GM10248 (cell line): ENCODE data around the gene ALOX15B.
"Not testable (repeated sequence)": the region's sequence is repeated elsewhere in the genome, so short reads cannot be mapped to it uniquely, and the experiment has no call there.

Experiments used
- CTCF ChIA-PET: fragments of 300-600 bp; sonication (Branson Sonifier 250); formaldehyde crosslinking; extraction: SDS; loops from one replicate; lab custom pipeline; 2021; ENCODE audit warnings: antibody characterized with exemption; lab: Yijun Ruan, JAX
- POLR2A ChIA-PET: fragments of 350-650 bp; sonication (Branson Sonifier 250); formaldehyde crosslinking; extraction: SDS; loops from one replicate; lab custom pipeline; 2020; ENCODE audit warnings: antibody characterized with exemption; lab: Yijun Ruan, JAX
- DNase-seq: peaks from one replicate; pipeline ENCODE4 v3.0.0; 2012; ENCODE audit errors: extremely low spot score
- CTCF ChIP-seq: IDR thresholded peaks from 2 replicates; pipeline ENCODE4 v1.5.1; 2012; ENCODE audit warnings: mild to moderate bottlenecking, low read depth; ENCODE audit errors: extremely low read depth, missing control alignments, control extremely low read depth

ALOX15B gene

GRCh38 chr17:8021565-8022359, 17.1 kb upstream of the ALOX15B start:
- CTCF ChIA-PET: interaction anchor here (1.0 to 5.1 kb wide), 9 partner anchors 10 to 110 kb away, joined by 3 to 40 read pairs (median 4); partner anchors contain the start of gene ALOX15B
- DNase-seq: no peak
- POLR2A ChIA-PET: no interaction called here

GRCh38 chr17:8022360-8023003, 16.4 kb upstream of the ALOX15B start:
- no peak for TF ChIP-seq CTCF
- POLR2A ChIA-PET: no interaction called here
- CTCF ChIA-PET: interaction anchor here (1.0 to 1.7 kb wide), 5 partner anchors 10 to 38 kb away, joined by 3 to 7 read pairs (median 5); no protein-coding TSS in a partner anchor
- DNase-seq: no peak

More at GRCh38 chr17:8021565-8022359, 17.1 kb upstream of the ALOX15B start:
- TF ChIP-seq CTCF: no peak

GRCh38 chr17:8024161-8024560, 14.7 kb upstream of the ALOX15B start:
- POLR2A ChIA-PET, DNase-seq: not testable (repeated sequence)
- CTCF ChIA-PET: interaction anchor here (0.6 to 1.9 kb wide), 2 partner anchors 17 to 36 kb away, joined by 3 to 8 read pairs; no protein-coding TSS in a partner anchor

- no peak for DNase-seq
- ChIA-PET POLR2A (no interaction called here), CTCF (interaction anchor here (1.0 to 1.9 kb wide), 3 partner anchors 16 to 114 kb away, joined by 3 to 8 read pairs (median 4); no protein-coding TSS in a partner anchor)
- no peak for TF ChIP-seq CTCF
Observed at GRCh38 chr17:8025176-8025911, 13.5 kb upstream of the ALOX15B start.

GRCh38 chr17:8029121-8029520, 9.7 kb upstream of the ALOX15B start:
- no peak for DNase-seq
- no peak for TF ChIP-seq CTCF
- CTCF ChIA-PET: interaction anchor here (3.1 to 3.2 kb wide), 2 partner anchors 12 to 28 kb away, joined by 11 to 14 read pairs; no protein-coding TSS in a partner anchor
- POLR2A ChIA-PET: no interaction called here

GRCh38 chr17:8031261-8031661, 7.6 kb upstream of the ALOX15B start:
- TF ChIP-seq CTCF: no peak
- no peak for DNase-seq
- POLR2A ChIA-PET: no interaction called here
- CTCF ChIA-PET: interaction anchor here (0.8 to 2.5 kb wide), 5 partner anchors 10 to 288 kb away, joined by 3 to 7 read pairs (median 6); no protein-coding TSS in a partner anchor
